Keratinocyte (primary cell): ENCODE measurements around the gene PSMB5. TPM values are rescaled to one million over a fixed set of nuclear protein-coding genes. Genes with fewer than 3 reads are reported as not detected.

ENCODE experiments used
- DNase-seq: peaks from one replicate; pipeline ENCODE4 v3.0.0-alpha.2; 2011; ENCODE audit warnings: low read depth, missing footprints, low spot score
- FAIRE-seq: peaks from 2 replicates; lab custom pipeline; 2011; peaks lifted over from hg19 to GRCh38; lab: Jason Lieb, UNC
- H2AFZ ChIP-seq: 2 replicates; pipeline ENCODE4 v1.6.0; 2012; ENCODE audit warnings: low read length, control low read depth, inconsistent platforms; ENCODE audit not compliant: control insufficient read depth
- H3K27ac ChIP-seq: 2 replicates; pipeline ENCODE4 v1.5.1; 2011; ENCODE audit warnings: low read length; ENCODE audit not compliant: control insufficient read depth, insufficient read depth
- H3K27me3 ChIP-seq: 3 replicates; pipeline ENCODE4 v1.6.0; 2011; ENCODE audit warnings: low read length; ENCODE audit not compliant: control insufficient read depth, insufficient read depth; ENCODE audit errors: extremely low read depth
- H3K36me3 ChIP-seq, 2 experiments: 2 replicates in 1 of 2; 3 replicates in 1 of 2; pipeline ENCODE4 v1.5.1; 2011; ENCODE audit warnings: low read length in 2 of 2, mild to moderate bottlenecking in 1 of 2; ENCODE audit not compliant: control insufficient read depth in 2 of 2, insufficient read depth in 2 of 2; ENCODE audit errors: extremely low read depth in 1 of 2
- H3K4me1 ChIP-seq: 3 replicates; pipeline ENCODE4 v1.5.1; 2011; ENCODE audit warnings: low read length; ENCODE audit not compliant: control insufficient read depth, insufficient read depth; ENCODE audit errors: extremely low read depth
- H3K4me2 ChIP-seq: 3 replicates; pipeline ENCODE4 v1.6.0; 2011; ENCODE audit warnings: low read depth, low read length; ENCODE audit not compliant: control insufficient read depth, insufficient read depth; ENCODE audit errors: extremely low read depth
- H3K4me3 ChIP-seq, 3 experiments: fragments of 200-600 bp in 1 of 3; sonication (generic) in 1 of 3; 2 replicates in 2 of 3; 3 replicates in 1 of 3; pipeline ENCODE4 v1.5.1; 2011 to 2016; ENCODE audit warnings: low read length in 3 of 3, mild to moderate bottlenecking in 3 of 3, control low read depth in 2 of 3, inconsistent platforms in 1 of 3, low read depth in 1 of 3, mixed read lengths in 1 of 3, mixed run types in 1 of 3, moderate library complexity in 1 of 3; ENCODE audit not compliant: control insufficient read depth in 2 of 3, insufficient read depth in 2 of 3; ENCODE audit errors: extremely low read depth in 1 of 3
- H3K79me2 ChIP-seq: 2 replicates; pipeline ENCODE4 v1.6.0; 2012; ENCODE audit warnings: low read length; ENCODE audit not compliant: control insufficient read depth, insufficient read depth
- H3K9ac ChIP-seq: 3 replicates; pipeline ENCODE4 v1.6.0; 2011; ENCODE audit warnings: low read length; ENCODE audit not compliant: control insufficient read depth, insufficient read depth; ENCODE audit errors: extremely low read depth
- H3K9me1 ChIP-seq: 3 replicates; pipeline ENCODE4 v1.6.0; 2011; ENCODE audit warnings: low read length; ENCODE audit not compliant: control insufficient read depth, insufficient read depth; ENCODE audit errors: extremely low read depth
- H3K9me3 ChIP-seq: 2 replicates; pipeline ENCODE4 v1.5.1; 2012; ENCODE audit warnings: low read depth, low read length; ENCODE audit not compliant: control insufficient read depth
- H4K20me1 ChIP-seq: 3 replicates; pipeline ENCODE4 v1.6.0; 2011; ENCODE audit warnings: low read length; ENCODE audit not compliant: control insufficient read depth, insufficient read depth; ENCODE audit errors: extremely low read depth
- CTCF ChIP-seq, 3 experiments: IDR thresholded peaks in 1 of 3; conservative IDR thresholded peaks in 1 of 3; optimal IDR thresholded peaks in 1 of 3; 2 replicates in 2 of 3; 3 replicates in 1 of 3; pipeline versions ENCODE3 to v1.5.1; 2011; ENCODE audit warnings: low read length in 3 of 3, mild to moderate bottlenecking in 3 of 3, moderate library complexity in 2 of 3, control low read depth in 1 of 3, inconsistent platforms in 1 of 3; ENCODE audit not compliant: insufficient read depth in 2 of 3; ENCODE audit errors: extremely low read depth in 1 of 3
- EZH2 ChIP-seq: IDR thresholded peaks from one replicate; pipeline ENCODE4 v1.6.1; 2012; ENCODE audit warnings: inconsistent platforms, mild to moderate bottlenecking, low read length, moderate library complexity
- dilution Hi-C: fragments of 300-500 bp; cut with MboI; formaldehyde crosslinking; loops from one replicate; pipeline ENCODE4 v1.7.0; 2020; ENCODE audit warnings: low sequenced_read_pairs; ENCODE audit not compliant: extremely low pct_ligation_motif_present
- polyA plus RNA-seq, 5 experiments: library from polyadenylated mRNA; depleted of rRNA in 3 of 5; stranded (reverse) in 3 of 5; stranded (forward) in 1 of 5; unstranded in 1 of 5; fragments of >200 nt; gene quantifications; 1 replicate in 1 of 5; 2 replicates in 3 of 5; 3 replicates in 1 of 5; pipeline versions ENCODE4 v1.2.1 to v1.2.3, GENCODE V29; 2011 to 2012; ENCODE audit warnings: missing spikeins in 2 of 5, low read depth in 1 of 5, low replicate concordance in 1 of 5

The PSMB5 gene
- polyA plus RNA-seq, 1 donor (not counting 4 experiments of a cell fraction or from before 2014, with no cell fraction given), result 285 TPM

GRCh38 chr14:23047751-23048693 lies 13.3 kb upstream of the PSMB5 start:
- H3K9me3 ChIP-seq, result no peaks in the 10 kb centered on the region
- DNase-seq (no peak), FAIRE-seq (no peak)
- no peaks in the 10 kb centered on the region for H4K20me1 ChIP-seq
- no peaks in the 10 kb centered on the region for H3K36me3 ChIP-seq
- H3K4me2 ChIP-seq, result no peak overlapping the region
- no peak overlapping the region for H2AFZ ChIP-seq
- H3K4me3 ChIP-seq, result no peak overlapping the region
- H3K27me3 ChIP-seq, result no peaks in the 10 kb centered on the region
- H3K79me2 ChIP-seq, result no peaks in the 10 kb centered on the region
- H3K9me1 ChIP-seq, result no peaks in the 10 kb centered on the region
- dilution Hi-C loops, result no loop called here
- peaks cover 9% of the 10 kb centered on the region for H3K4me1 ChIP-seq
- TF ChIP-seq EZH2 (no peak), CTCF (optimal IDR thresholded peaks at IDR 0.05 in 1 of 3, IDR thresholded peaks at IDR 0.05 in 1 of 3, conservative IDR thresholded peaks at IDR 0.05 in 1 of 3; ENCODE audit: extremely low read depth in 1 of 3, insufficient read depth in 2 of 3, low read length in 3 of 3) (no peak)
- no peak overlapping the region for H3K9ac ChIP-seq
- no peak overlapping the region for H3K27ac ChIP-seq

DNA sequence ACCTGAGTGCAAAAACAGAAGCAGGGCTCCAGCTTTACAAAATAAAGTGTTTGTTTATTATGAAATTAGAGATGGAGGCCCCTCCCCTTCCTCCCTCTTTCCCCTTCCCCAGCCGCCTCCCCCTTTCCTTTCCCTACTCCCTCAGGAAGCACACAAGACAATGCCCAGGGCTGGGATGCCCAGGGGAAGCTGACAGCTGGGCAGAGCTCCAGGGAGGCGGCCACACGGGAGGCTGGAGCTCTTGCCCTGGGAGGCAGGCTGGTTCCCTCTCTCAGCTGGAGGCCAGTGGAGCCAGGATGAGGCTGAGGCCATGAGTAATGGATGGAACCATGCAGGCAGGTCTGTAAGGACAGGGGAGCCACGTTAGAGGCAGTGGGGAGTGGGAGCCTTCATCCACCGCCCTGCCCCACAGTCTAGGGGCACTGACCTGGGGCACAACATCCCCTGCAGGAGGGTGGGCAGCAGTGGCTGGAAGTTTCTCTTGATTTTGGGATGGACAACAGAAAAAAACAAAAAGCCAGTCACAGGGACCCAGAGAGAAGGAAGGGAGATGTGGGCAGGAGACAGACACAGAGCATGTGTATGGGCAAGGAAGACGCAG lies 12.4 kb upstream of the PSMB5 start:
- no peak overlapping the region for H2AFZ ChIP-seq
- H3K4me3 ChIP-seq, result no peak overlapping the region
- H3K9ac ChIP-seq, result no peak overlapping the region
- no peak overlapping the region for H3K27ac ChIP-seq
- no peaks in the 10 kb centered on the region for H4K20me1 ChIP-seq
- peaks cover under 1% of the 10 kb centered on the region for H3K4me1 ChIP-seq
- FAIRE-seq, result no peak
- H3K9me1 ChIP-seq, result no peaks in the 10 kb centered on the region
- dilution Hi-C loops, result no loop called here
- no peaks in the 10 kb centered on the region for H3K36me3 ChIP-seq
- H3K27me3 ChIP-seq, result no peaks in the 10 kb centered on the region
- no peak for DNase-seq
- H3K4me2 ChIP-seq, result no peak overlapping the region
- TF ChIP-seq CTCF (optimal IDR thresholded peaks at IDR 0.05 in 1 of 3, IDR thresholded peaks at IDR 0.05 in 1 of 3, conservative IDR thresholded peaks at IDR 0.05 in 1 of 3; ENCODE audit: extremely low read depth in 1 of 3, insufficient read depth in 2 of 3, low read length in 3 of 3), result no peak
- no peak for TF ChIP-seq EZH2
- no peaks in the 10 kb centered on the region for H3K9me3 ChIP-seq
- H3K79me2 ChIP-seq, result no peaks in the 10 kb centered on the region
